Measurements from ENCODE around the gene SRF. TPM values are rescaled to one million over a fixed set of nuclear protein-coding genes. Genes with fewer than 3 reads are reported as not detected.

The SRF gene
- total RNA-seq, 1 donor from 2014 or later: 37.5 TPM

GRCh38 chr6:43149265-43149664, 21.8 kb upstream of the SRF start:
- TF ChIP-seq, protein P1, sequence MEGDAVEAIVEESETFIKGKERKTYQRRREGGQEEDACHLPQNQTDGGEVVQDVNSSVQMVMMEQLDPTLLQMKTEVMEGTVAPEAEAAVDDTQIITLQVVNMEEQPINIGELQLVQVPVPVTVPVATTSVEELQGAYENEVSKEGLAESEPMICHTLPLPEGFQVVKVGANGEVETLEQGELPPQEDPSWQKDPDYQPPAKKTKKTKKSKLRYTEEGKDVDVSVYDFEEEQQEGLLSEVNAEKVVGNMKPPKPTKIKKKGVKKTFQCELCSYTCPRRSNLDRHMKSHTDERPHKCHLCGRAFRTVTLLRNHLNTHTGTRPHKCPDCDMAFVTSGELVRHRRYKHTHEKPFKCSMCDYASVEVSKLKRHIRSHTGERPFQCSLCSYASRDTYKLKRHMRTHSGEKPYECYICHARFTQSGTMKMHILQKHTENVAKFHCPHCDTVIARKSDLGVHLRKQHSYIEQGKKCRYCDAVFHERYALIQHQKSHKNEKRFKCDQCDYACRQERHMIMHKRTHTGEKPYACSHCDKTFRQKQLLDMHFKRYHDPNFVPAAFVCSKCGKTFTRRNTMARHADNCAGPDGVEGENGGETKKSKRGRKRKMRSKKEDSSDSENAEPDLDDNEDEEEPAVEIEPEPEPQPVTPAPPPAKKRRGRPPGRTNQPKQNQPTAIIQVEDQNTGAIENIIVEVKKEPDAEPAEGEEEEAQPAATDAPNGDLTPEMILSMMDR (conservative IDR thresholded peaks at IDR 0.05): no peak
- H3K4me1 Mint-ChIP-seq: no peaks in the 10 kb centered on the region
- no peak overlapping the region for H3K4me3 Mint-ChIP-seq
- H3K36me3 Mint-ChIP-seq (ENCODE audit: low read depth): no peaks in the 10 kb centered on the region
- no peaks in the 10 kb centered on the region for H3K27me3 Mint-ChIP-seq (ENCODE audit: low read depth)
- no peak for DNase-seq (ENCODE audit: low read depth, low spot score)
- no peak overlapping the region for H3K27ac Mint-ChIP-seq (ENCODE audit: unreplicated experiment)
- no peaks in the 10 kb centered on the region for H3K9me3 Mint-ChIP-seq

DNA sequence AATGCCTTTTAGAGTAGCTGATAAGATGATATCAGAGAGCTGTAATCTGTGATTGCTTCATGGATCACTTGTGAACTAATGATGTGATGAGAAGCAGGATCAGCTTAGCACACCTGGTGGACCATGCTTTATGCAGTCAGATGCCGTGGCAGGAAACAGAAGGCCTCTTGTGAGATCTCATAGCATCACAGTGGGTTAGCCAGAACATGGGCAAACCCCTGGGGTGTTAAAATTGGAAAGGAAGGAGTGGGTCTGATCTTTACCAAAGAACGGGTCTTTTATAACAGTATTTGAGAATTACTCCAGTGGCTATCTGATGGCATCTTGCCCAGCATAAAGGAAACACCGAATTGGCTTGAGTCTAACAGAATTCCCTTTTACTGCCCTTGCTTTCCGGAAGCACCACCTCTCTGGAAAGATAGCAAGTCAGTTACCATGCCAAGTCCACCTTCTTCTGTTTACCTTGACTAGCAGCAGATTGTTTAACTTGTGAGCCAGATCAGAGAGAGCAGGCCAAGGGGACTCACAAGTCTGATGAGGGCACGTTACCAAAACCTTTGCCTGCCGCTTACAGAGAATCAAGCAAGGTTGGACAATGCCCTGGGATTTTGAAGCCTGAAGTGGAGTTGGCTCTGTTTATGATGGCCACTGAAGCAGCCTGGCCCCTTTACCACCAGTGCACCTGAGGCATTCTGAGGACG, 20.9 kb upstream of the SRF start:
- TF ChIP-seq, protein P1 (conservative IDR thresholded peaks at IDR 0.05): no peak
- no peak overlapping the region for H3K4me3 Mint-ChIP-seq
- no peaks in the 10 kb centered on the region for H3K36me3 Mint-ChIP-seq (ENCODE audit: low read depth)
- H3K9me3 Mint-ChIP-seq: no peaks in the 10 kb centered on the region
- no peaks in the 10 kb centered on the region for H3K4me1 Mint-ChIP-seq
- no peak overlapping the region for H3K27ac Mint-ChIP-seq (ENCODE audit: unreplicated experiment)
- no peak for DNase-seq (ENCODE audit: low read depth, low spot score)
- no peaks in the 10 kb centered on the region for H3K27me3 Mint-ChIP-seq (ENCODE audit: low read depth)

GRCh38 chr6:43159599-43159998, 11.5 kb upstream of the SRF start:
- Mint-ChIP-seq H3K4me3 (no peak overlapping the region), H3K36me3 (ENCODE audit: low read depth) (no peaks in the 10 kb centered on the region), H3K9me3 (no peaks in the 10 kb centered on the region), H3K4me1 (no peaks in the 10 kb centered on the region), H3K27me3 (ENCODE audit: low read depth) (no peaks in the 10 kb centered on the region), H3K27ac (ENCODE audit: unreplicated experiment) (no peak overlapping the region)
- TF ChIP-seq, protein P1 (conservative IDR thresholded peaks at IDR 0.05): no peak
- no peak for DNase-seq (ENCODE audit: low read depth, low spot score)

DNA sequence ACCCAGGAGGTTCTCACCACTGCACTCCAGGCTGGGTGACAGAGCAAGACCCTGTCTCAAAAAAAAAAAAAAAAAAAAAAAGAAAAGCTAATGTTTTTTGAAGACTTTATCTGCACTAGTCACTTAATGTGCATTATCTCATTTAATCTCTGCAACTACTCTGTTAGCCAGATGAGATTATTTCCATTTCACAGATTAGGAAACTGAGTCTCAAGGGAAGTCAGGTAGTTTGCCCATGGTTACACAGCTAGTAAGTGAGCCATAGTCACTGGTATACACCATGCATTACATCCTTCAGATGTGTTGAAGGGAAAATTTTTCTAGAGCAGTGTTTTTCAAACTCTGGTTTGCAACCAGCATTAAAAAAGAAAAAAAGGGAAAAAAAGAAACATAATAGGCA, 7.2 kb upstream of the SRF start:
- no peak overlapping the region for H3K4me3 Mint-ChIP-seq
- DNase-seq (ENCODE audit: low read depth, low spot score): no peak
- no peaks in the 10 kb centered on the region for H3K4me1 Mint-ChIP-seq
- no peaks in the 10 kb centered on the region for H3K27me3 Mint-ChIP-seq (ENCODE audit: low read depth)
- no peaks in the 10 kb centered on the region for H3K9me3 Mint-ChIP-seq
- no peaks in the 10 kb centered on the region for H3K36me3 Mint-ChIP-seq (ENCODE audit: low read depth)
- H3K27ac Mint-ChIP-seq (ENCODE audit: unreplicated experiment): no peak overlapping the region
- TF ChIP-seq, protein P1 (conservative IDR thresholded peaks at IDR 0.05): no peak

DNA sequence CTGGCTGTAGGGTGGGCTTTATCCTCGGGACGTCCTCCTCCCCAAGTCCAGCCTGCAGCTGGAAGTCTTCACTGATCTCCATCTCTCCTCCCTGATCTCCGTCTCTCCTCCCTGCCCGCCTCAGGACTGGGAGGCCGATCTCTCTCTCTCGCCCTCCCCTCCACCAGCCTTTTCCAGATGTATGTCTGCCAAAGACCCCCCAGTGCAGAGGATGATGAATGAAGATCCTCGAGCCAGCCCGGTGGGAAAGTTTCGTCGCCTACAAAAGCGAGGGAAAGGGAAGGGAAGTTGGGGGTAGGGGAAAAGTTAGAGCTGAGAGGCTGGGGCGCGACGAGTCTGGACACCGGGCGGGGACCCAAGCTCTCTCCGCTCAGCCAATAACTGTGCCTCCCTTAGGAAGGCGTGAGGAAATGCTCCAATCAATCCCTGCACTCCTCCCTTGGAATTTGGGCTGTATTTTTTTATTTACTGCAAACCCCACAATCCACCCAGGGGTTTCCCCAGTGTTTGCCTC, 595 bp upstream of the SRF start:
- no peaks in the 10 kb centered on the region for H3K9me3 Mint-ChIP-seq
- H3K36me3 Mint-ChIP-seq (ENCODE audit: low read depth): no peaks in the 10 kb centered on the region
- peaks cover 39% of the 10 kb centered on the region for H3K4me1 Mint-ChIP-seq
- H3K27me3 Mint-ChIP-seq (ENCODE audit: low read depth): no peaks in the 10 kb centered on the region
- peak; percentile 58 for DNase-seq (ENCODE audit: low read depth, low spot score)
- peak overlapping the region; percentile 89 for H3K27ac Mint-ChIP-seq (ENCODE audit: unreplicated experiment)
- TF ChIP-seq, protein P1 (conservative IDR thresholded peaks at IDR 0.05): no peak
- peak overlapping the region; percentile 90 for H3K4me3 Mint-ChIP-seq

Data from neural crest cell (in vitro differentiated cells).